IPS DF 4.7 (cell line): ENCODE data around the gene ORC6.

Experiments used
- DNase-seq: peaks from one replicate; pipeline ENCODE4 v3.0.0-alpha.2; 2013; ENCODE audit warnings: low spot score; ENCODE audit errors: extremely low read depth

Gene ORC6

GRCh38 chr16:46700048-46700447 lies 10.6 kb downstream of the ORC6 start:
- no peak for DNase-seq

- DNase-seq = no peak
Observed at GRCh38 chr16:46701615-46702014, 12.2 kb downstream of the ORC6 start.

- no peak for DNase-seq
Observed at GRCh38 chr16:46702030-46702429, 12.6 kb downstream of the ORC6 start.

- DNase-seq = no peak
Observed at GRCh38 chr16:46706642-46707041, 17.2 kb downstream of the ORC6 start.

- DNase-seq = no peak
Observed at GRCh38 chr16:46709469-46710005, 20.1 kb downstream of the ORC6 start.

GRCh38 chr16:46711106-46712058 lies 21.9 kb downstream of the ORC6 start:
- DNase-seq = no peak

GRCh38 chr16:46712911-46713310 lies 23.5 kb downstream of the ORC6 start:
- no peak for DNase-seq

- no peak for DNase-seq
Observed at GRCh38 chr16:46713634-46714033, 24.2 kb downstream of the ORC6 start.

GRCh38 chr16:46714797-46715591 lies 25.5 kb downstream of the ORC6 start:
- DNase-seq = no peak

GRCh38 chr16:46715769-46716305 lies 26.4 kb downstream of the ORC6 start:
- no peak for DNase-seq

GRCh38 chr16:46717692-46718091 lies 28.2 kb downstream of the ORC6 start:
- no peak for DNase-seq

- DNase-seq = no peak
Observed at GRCh38 chr16:46718214-46718613, 28.8 kb downstream of the ORC6 start.

- DNase-seq = no peak
Observed at GRCh38 chr16:46719528-46719927, 30.1 kb downstream of the ORC6 start.

GRCh38 chr16:46720619-46721018 lies 31.2 kb downstream of the ORC6 start:
- DNase-seq = no peak

- DNase-seq = no peak
Observed at GRCh38 chr16:46721885-46722284, 32.4 kb downstream of the ORC6 start.

GRCh38 chr16:46727184-46727583 lies 37.7 kb downstream of the ORC6 start:
- DNase-seq = no peak

- no peak for DNase-seq
Observed at GRCh38 chr16:46727630-46728029, 38.2 kb downstream of the ORC6 start.

GRCh38 chr16:46728806-46729205 lies 39.3 kb downstream of the ORC6 start:
- DNase-seq = no peak

GRCh38 chr16:46729326-46729995 lies 40.0 kb downstream of the ORC6 start:
- DNase-seq = no peak

- DNase-seq = no peak
Observed at GRCh38 chr16:46730126-46730525, 40.7 kb downstream of the ORC6 start.
